Astrocyte (in vitro differentiated cells and primary cell): ENCODE data around the gene TFAP2A. TPM values are rescaled to one million over a fixed set of nuclear protein-coding genes. Genes with fewer than 3 reads are reported as not detected.

Experiments
- DNase-seq: peaks from one replicate; pipeline ENCODE4 v3.0.0-alpha.2; 2010; ENCODE audit warnings: low read depth
- FAIRE-seq: peaks from 2 replicates; lab custom pipeline; 2011; peaks lifted over from hg19 to GRCh38; lab: Jason Lieb, UNC
- H2AFZ ChIP-seq: 2 replicates; pipeline ENCODE4 v1.6.0; 2012; ENCODE audit warnings: low read depth, low read length, inconsistent platforms
- H3K27ac ChIP-seq: 2 replicates; pipeline ENCODE4 v1.5.1; 2011; ENCODE audit warnings: low read depth, low read length, inconsistent platforms
- H3K27me3 ChIP-seq: 2 replicates; pipeline ENCODE4 v1.6.0; 2011; ENCODE audit warnings: low read length, inconsistent platforms; ENCODE audit not compliant: insufficient read depth
- H3K36me3 ChIP-seq: 2 replicates; pipeline ENCODE4 v1.5.1; 2011; ENCODE audit warnings: low read length, inconsistent platforms; ENCODE audit not compliant: insufficient read depth
- H3K4me1 ChIP-seq: 2 replicates; pipeline ENCODE4 v1.5.1; 2011; ENCODE audit warnings: low read length, inconsistent platforms; ENCODE audit not compliant: insufficient read depth
- H3K4me2 ChIP-seq: 2 replicates; pipeline ENCODE4 v1.6.0; 2012; ENCODE audit warnings: low read length, inconsistent platforms
- H3K4me3 ChIP-seq: 2 replicates; pipeline ENCODE4 v1.5.1; 2011; ENCODE audit warnings: low read depth, mild to moderate bottlenecking, low read length, inconsistent platforms; ENCODE audit not compliant: insufficient read depth
- H3K79me2 ChIP-seq: 2 replicates; pipeline ENCODE4 v1.6.0; 2012; ENCODE audit warnings: mild to moderate bottlenecking, low read length, inconsistent platforms; ENCODE audit not compliant: insufficient read depth
- H3K9ac ChIP-seq: 2 replicates; pipeline ENCODE4 v1.6.0; 2012; ENCODE audit warnings: mild to moderate bottlenecking, low read length, inconsistent platforms
- H3K9me3 ChIP-seq: 2 replicates; pipeline ENCODE4 v1.5.1; 2012; ENCODE audit warnings: low read depth, mild to moderate bottlenecking, low read length, inconsistent platforms; ENCODE audit not compliant: insufficient read depth
- H4K20me1 ChIP-seq: 2 replicates; pipeline ENCODE4 v1.6.0; 2012; ENCODE audit warnings: low read length, inconsistent platforms; ENCODE audit not compliant: insufficient read depth
- H3K27ac Mint-ChIP-seq: one replicate; pipeline ENCODE4 v1.8.0; 2021; ENCODE audit warnings: mild to moderate bottlenecking, mixed read lengths; ENCODE audit not compliant: unreplicated experiment
- H3K27me3 Mint-ChIP-seq: one replicate; pipeline ENCODE4 v1.8.0; 2021; ENCODE audit warnings: low read depth, mixed read lengths; ENCODE audit not compliant: unreplicated experiment
- H3K36me3 Mint-ChIP-seq: one replicate; pipeline ENCODE4 v1.8.0; 2021; ENCODE audit warnings: low read depth, mixed read lengths; ENCODE audit not compliant: unreplicated experiment
- H3K4me1 Mint-ChIP-seq: one replicate; pipeline ENCODE4 v1.8.0; 2021; ENCODE audit warnings: low read depth, mixed read lengths; ENCODE audit not compliant: unreplicated experiment
- H3K4me3 Mint-ChIP-seq: one replicate; pipeline ENCODE4 v1.8.0; 2021; ENCODE audit warnings: mild to moderate bottlenecking, moderate library complexity, mixed read lengths; ENCODE audit not compliant: unreplicated experiment
- H3K9me3 Mint-ChIP-seq: one replicate; pipeline ENCODE4 v1.8.0; 2021; ENCODE audit warnings: mild to moderate bottlenecking, mixed read lengths; ENCODE audit not compliant: unreplicated experiment
- EZH2 ChIP-seq: IDR thresholded peaks from 2 replicates; pipeline ENCODE4 v1.6.1; 2012; ENCODE audit warnings: mild to moderate bottlenecking, low read length, inconsistent platforms; ENCODE audit not compliant: insufficient read depth
- total RNA-seq: library from RNA; stranded (reverse); gene quantifications from 2 replicates; pipeline ENCODE4 v1.2.1, GENCODE V29; 2021
- TF ChIP-seq, protein P1 (sequence below): IDR thresholded peaks from 2 replicates; pipeline ENCODE4 v1.5.1; 2011; ENCODE audit warnings: low read depth, mild to moderate bottlenecking, inconsistent platforms, low read length, moderate library complexity; ENCODE audit not compliant: insufficient read depth

The TFAP2A gene
- total RNA-seq, 1 donor from 2014 or later = 6.6 TPM

DNA sequence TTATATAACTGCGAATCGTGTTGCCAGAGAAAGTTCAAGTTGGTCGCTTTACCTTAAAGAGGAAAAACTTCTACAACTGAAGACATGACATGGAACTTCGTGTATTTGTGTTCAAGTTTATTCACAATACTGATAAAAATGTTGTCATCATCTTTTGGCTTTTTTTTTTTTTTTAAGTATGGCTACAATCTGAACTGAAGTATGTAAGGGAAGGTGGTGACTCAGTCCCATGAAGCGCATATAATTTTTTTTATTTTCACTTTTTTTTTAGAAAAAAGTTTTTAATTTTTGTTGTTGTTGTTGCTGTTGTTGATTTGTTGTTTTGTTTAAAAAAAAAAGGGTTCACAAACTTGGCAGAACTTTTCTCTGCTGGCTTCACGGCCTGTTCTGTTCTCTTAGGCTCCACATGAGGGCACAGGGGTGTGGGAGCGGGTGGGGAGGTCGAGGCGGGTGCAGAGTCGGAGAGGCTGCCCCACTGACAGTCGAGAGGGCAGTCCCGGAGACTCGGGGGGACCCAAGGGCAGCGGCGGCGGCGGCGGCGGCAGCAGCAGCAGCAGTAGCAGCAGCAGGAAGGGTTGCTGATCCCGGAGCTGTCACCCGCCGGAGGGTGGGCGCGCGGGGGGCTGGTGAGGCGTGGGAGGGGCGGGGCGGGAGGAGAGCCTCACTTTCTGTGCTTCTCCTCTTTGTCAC, 17.0 kb downstream of the TFAP2A start:
- FAIRE-seq = no peak
- Histone ChIP-seq H2AFZ (no peak overlapping the region), H3K9me3 (no peaks in the 10 kb centered on the region), H3K4me1 (no peaks in the 10 kb centered on the region), H4K20me1 (no peaks in the 10 kb centered on the region), H3K9ac (no peak overlapping the region), H3K27ac (no peak overlapping the region), H3K27me3 (peaks cover 87% of the 10 kb centered on the region), H3K79me2 (no peaks in the 10 kb centered on the region), H3K4me2 (no peak overlapping the region), H3K4me3 (no peak overlapping the region), H3K36me3 (no peaks in the 10 kb centered on the region)
- Mint-ChIP-seq H3K27me3 (peaks cover 90% of the 10 kb centered on the region), H3K36me3 (peaks cover 1% of the 10 kb centered on the region), H3K9me3 (peaks cover 8% of the 10 kb centered on the region), H3K4me1 (peaks cover 4% of the 10 kb centered on the region), H3K4me3 (peak overlapping the region; percentile 35), H3K27ac (no peak overlapping the region)
- TF ChIP-seq, protein P1, sequence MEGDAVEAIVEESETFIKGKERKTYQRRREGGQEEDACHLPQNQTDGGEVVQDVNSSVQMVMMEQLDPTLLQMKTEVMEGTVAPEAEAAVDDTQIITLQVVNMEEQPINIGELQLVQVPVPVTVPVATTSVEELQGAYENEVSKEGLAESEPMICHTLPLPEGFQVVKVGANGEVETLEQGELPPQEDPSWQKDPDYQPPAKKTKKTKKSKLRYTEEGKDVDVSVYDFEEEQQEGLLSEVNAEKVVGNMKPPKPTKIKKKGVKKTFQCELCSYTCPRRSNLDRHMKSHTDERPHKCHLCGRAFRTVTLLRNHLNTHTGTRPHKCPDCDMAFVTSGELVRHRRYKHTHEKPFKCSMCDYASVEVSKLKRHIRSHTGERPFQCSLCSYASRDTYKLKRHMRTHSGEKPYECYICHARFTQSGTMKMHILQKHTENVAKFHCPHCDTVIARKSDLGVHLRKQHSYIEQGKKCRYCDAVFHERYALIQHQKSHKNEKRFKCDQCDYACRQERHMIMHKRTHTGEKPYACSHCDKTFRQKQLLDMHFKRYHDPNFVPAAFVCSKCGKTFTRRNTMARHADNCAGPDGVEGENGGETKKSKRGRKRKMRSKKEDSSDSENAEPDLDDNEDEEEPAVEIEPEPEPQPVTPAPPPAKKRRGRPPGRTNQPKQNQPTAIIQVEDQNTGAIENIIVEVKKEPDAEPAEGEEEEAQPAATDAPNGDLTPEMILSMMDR = no peak
- no peak for TF ChIP-seq EZH2
- DNase-seq = no peak

DNA sequence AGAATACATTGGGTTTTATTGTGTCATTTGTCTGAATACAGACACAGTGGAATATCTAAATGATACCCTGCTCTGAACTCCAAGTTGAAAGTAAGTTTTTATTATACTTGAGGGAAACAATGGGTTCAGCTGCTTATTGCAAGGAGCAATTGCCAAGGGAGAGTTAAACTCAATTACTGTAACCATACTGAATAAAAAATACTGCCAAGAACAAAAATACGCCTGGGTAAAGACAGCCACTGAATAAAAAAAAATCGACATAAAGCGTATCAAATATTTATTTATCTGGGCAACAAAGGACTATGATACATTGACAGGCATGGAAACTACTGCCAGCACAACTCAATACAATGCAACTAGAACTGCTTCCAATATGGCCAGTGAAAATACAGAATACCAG, 18.1 kb downstream of the TFAP2A start:
- H3K27me3 Mint-ChIP-seq = peaks cover 90% of the 10 kb centered on the region
- H3K4me2 ChIP-seq = no peak overlapping the region

More for the DNA sequence above, 18.1 kb downstream of the TFAP2A start:
- FAIRE-seq (no peak), DNase-seq (no peak)
- no peaks in the 10 kb centered on the region for H3K36me3 ChIP-seq
- H3K4me3 ChIP-seq = no peak overlapping the region
- no peaks in the 10 kb centered on the region for H3K9me3 ChIP-seq
- H3K27me3 ChIP-seq = peaks cover 87% of the 10 kb centered on the region
- Mint-ChIP-seq H3K36me3 (peaks cover 1% of the 10 kb centered on the region), H3K4me1 (peaks cover 4% of the 10 kb centered on the region), H3K9me3 (peaks cover 15% of the 10 kb centered on the region), H3K4me3 (no peak overlapping the region), H3K27ac (no peak overlapping the region)
- no peak overlapping the region for H3K27ac ChIP-seq
- H3K79me2 ChIP-seq = no peaks in the 10 kb centered on the region
- no peaks in the 10 kb centered on the region for H4K20me1 ChIP-seq
- H3K4me1 ChIP-seq = no peaks in the 10 kb centered on the region
- H3K9ac ChIP-seq = no peak overlapping the region
- no peak overlapping the region for H2AFZ ChIP-seq
- no peak for TF ChIP-seq EZH2
- TF ChIP-seq, protein P1 = no peak
